SK-N-MC (cell line): ENCODE data around the gene PRKN.

Experiments used
- EZH2 ChIP-seq: fragments of 200-600 bp; sonication (generic); IDR thresholded peaks from one replicate; pipeline ENCODE4 v1.6.1; 2017; ENCODE audit warnings: antibody characterized with exemption
- POLR2AphosphoS5 ChIP-seq: IDR thresholded peaks from 2 replicates; pipeline ENCODE4 v1.6.1; 2012; ENCODE audit warnings: mild to moderate bottlenecking, low read depth, low read length, borderline replicate concordance

GRCh38 chr6:161918628-161919205 is 808.8 kb downstream of the PRKN start:
- TF ChIP-seq POLR2AphosphoS5 = no peak
- TF ChIP-seq EZH2 = no peak
